IMR-90 (cell line): ENCODE measurements around the gene S100A6. TPM values are rescaled to one million over a fixed set of nuclear protein-coding genes. Genes with fewer than 3 reads are reported as not detected.

Experiments used
- SMC3 ChIP-seq: fragments of 150-350 bp; IDR thresholded peaks from 2 replicates; pipeline ENCODE4 v1.6.1; 2016; ENCODE audit warnings: low read depth, mild to moderate bottlenecking, antibody characterized with exemption, low read length, moderate library complexity
- polyA plus RNA-seq, 3 experiments: library from polyadenylated mRNA; depleted of rRNA; stranded (reverse); fragments of >200 nt; gene quantifications; 2 replicates each; pipeline ENCODE4 v1.2.3, GENCODE V29; 2012; ENCODE audit warnings: low replicate concordance in 1 of 3
- total RNA-seq: library from RNA; depleted of rRNA; stranded (reverse); fragments of >200 nt; gene quantifications from 2 replicates; pipeline ENCODE4 v1.2.3, GENCODE V29; 2012
- TF ChIP-seq, protein P1 (sequence below): fragments of 150-350 bp; IDR thresholded peaks from 2 replicates; pipeline ENCODE4 v1.6.1; 2016; ENCODE audit warnings: low read depth, mild to moderate bottlenecking, low read length, moderate library complexity, borderline replicate concordance

The S100A6 gene
- total and polyA plus RNA-seq, 2 of the 4 experiments (the other 2 are of a cell fraction) = 373 to 1,755 TPM

DNA sequence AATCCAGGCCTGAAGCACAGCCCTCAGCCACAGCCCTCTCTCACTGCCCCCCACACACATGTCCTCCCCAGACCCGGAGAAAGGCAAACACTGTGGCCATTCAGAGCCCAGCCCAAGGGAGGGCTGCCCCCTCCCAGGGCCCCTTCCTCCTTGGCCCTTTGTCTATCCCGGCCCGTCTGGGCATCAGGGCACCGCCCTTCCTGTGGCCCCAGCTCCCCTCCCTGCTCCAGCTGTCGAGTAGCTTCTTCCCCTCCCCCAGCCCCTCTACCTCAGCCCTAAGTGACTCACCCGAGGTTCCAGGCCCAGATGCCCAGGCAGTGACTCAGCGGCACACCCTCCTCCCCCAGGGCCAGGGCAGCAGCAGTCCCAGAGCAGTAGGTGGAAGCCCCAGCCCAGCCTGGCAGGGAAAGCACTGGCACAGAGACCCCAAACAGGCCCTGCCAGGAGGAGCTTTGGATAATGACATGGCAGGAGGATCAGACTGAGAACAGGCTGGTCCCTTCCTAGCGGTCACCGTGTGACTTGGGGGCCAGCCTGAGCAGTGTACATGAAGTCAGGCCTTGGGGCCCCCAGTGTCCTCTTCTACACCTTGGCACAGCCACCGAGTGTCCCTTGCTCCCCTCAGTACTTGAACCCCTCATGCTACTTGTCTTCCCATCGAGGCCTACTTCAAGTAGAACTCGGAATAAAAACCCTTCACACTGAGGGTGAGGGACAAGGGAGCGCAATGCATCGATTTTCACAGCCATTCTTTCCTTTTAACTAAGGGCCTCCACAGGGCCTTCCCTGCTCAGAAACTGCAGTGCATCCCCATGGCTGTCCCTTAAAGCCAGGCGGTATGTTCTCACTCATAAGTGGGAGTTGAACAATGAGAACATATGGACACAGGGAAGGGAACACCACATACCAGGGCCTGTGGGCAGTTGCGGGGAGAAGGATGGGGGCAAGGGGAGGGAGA, 30.9 kb upstream of the S100A6 start (continued):
- TF ChIP-seq, protein P1, sequence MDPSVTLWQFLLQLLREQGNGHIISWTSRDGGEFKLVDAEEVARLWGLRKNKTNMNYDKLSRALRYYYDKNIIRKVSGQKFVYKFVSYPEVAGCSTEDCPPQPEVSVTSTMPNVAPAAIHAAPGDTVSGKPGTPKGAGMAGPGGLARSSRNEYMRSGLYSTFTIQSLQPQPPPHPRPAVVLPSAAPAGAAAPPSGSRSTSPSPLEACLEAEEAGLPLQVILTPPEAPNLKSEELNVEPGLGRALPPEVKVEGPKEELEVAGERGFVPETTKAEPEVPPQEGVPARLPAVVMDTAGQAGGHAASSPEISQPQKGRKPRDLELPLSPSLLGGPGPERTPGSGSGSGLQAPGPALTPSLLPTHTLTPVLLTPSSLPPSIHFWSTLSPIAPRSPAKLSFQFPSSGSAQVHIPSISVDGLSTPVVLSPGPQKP = no peak
- TF ChIP-seq SMC3 = 0 out of 2 replicates have a peak, but pooled peaks have one; percentile 8
